Mesothelial cell of epicardium (in vitro differentiated cells): ENCODE data around the gene FSIP1. TPM values are rescaled to one million over a fixed set of nuclear protein-coding genes. Genes with fewer than 3 reads are reported as not detected.

ENCODE experiments used
- DNase-seq, 2 experiments: peaks; one replicate each; pipeline ENCODE4 v3.0.0; 2021; ENCODE audit warnings: low spot score in 2 of 2; ENCODE audit not compliant: unreplicated experiment in 2 of 2
- H3K27ac Mint-ChIP-seq: 2 replicates; pipeline ENCODE4 v1.8.0; 2021; ENCODE audit warnings: mixed read lengths
- H3K27me3 Mint-ChIP-seq: 2 replicates; pipeline ENCODE4 v1.8.0; 2021; ENCODE audit warnings: low read depth, mixed read lengths
- H3K36me3 Mint-ChIP-seq: 2 replicates; pipeline ENCODE4 v1.8.0; 2021; ENCODE audit warnings: mixed read lengths
- H3K4me1 Mint-ChIP-seq: 2 replicates; pipeline ENCODE4 v1.8.0; 2021; ENCODE audit warnings: mixed read lengths
- H3K4me3 Mint-ChIP-seq: 2 replicates; pipeline ENCODE4 v1.8.0; 2021; ENCODE audit warnings: mild to moderate bottlenecking, moderate library complexity, mixed read lengths
- H3K9me3 Mint-ChIP-seq: 2 replicates; pipeline ENCODE4 v1.8.0; 2021; ENCODE audit warnings: mixed read lengths
- total RNA-seq: library from RNA; stranded (reverse); gene quantifications from 3 replicates; pipeline ENCODE4 v1.2.1, GENCODE V29; 2021
- TF ChIP-seq, protein P1 (sequence below): fragments of 200-600 bp; sonication (generic); IDR thresholded peaks from one replicate; pipeline ENCODE4 v1.5.0; 2021; ENCODE audit warnings: antibody characterized with exemption; ENCODE audit not compliant: unreplicated experiment

The FSIP1 gene
- total RNA-seq, 1 donor from 2014 or later: 0.74 TPM

GRCh38 chr15:39793923-39794322 is 11.3 kb upstream of the FSIP1 start:
- Mint-ChIP-seq H3K9me3 (no peaks in the 10 kb centered on the region), H3K27me3 (no peaks in the 10 kb centered on the region), H3K4me3 (no peak overlapping the region), H3K4me1 (peaks cover 27% of the 10 kb centered on the region), H3K27ac (no peak overlapping the region), H3K36me3 (no peaks in the 10 kb centered on the region)
- no peak for DNase-seq
- TF ChIP-seq, protein P1, sequence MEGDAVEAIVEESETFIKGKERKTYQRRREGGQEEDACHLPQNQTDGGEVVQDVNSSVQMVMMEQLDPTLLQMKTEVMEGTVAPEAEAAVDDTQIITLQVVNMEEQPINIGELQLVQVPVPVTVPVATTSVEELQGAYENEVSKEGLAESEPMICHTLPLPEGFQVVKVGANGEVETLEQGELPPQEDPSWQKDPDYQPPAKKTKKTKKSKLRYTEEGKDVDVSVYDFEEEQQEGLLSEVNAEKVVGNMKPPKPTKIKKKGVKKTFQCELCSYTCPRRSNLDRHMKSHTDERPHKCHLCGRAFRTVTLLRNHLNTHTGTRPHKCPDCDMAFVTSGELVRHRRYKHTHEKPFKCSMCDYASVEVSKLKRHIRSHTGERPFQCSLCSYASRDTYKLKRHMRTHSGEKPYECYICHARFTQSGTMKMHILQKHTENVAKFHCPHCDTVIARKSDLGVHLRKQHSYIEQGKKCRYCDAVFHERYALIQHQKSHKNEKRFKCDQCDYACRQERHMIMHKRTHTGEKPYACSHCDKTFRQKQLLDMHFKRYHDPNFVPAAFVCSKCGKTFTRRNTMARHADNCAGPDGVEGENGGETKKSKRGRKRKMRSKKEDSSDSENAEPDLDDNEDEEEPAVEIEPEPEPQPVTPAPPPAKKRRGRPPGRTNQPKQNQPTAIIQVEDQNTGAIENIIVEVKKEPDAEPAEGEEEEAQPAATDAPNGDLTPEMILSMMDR: no peak

DNA sequence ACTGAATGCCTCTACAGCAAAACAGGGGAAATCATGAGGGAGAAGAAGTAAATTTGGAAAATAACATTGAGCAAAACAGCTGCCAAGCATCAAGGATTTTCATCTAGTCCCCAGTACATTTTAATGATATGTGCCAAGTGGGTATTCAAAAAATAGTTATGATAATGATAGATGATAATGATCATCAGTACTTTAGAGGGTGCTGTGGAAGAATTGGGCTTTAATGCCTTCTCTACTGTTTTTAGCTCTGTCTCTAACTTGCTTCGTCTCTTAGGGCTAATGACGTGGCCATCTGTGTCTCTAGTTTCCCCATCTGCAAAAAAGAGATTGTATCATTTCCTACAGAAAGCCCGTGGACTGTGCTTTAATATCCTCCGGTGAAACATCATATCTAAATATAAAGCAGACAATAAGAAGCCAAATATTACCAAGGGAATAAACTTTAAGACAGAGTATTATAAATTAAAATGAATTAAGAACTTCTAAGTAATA is 10.2 kb upstream of the FSIP1 start:
- H3K27me3 Mint-ChIP-seq: no peaks in the 10 kb centered on the region
- DNase-seq: no peak

DNA sequence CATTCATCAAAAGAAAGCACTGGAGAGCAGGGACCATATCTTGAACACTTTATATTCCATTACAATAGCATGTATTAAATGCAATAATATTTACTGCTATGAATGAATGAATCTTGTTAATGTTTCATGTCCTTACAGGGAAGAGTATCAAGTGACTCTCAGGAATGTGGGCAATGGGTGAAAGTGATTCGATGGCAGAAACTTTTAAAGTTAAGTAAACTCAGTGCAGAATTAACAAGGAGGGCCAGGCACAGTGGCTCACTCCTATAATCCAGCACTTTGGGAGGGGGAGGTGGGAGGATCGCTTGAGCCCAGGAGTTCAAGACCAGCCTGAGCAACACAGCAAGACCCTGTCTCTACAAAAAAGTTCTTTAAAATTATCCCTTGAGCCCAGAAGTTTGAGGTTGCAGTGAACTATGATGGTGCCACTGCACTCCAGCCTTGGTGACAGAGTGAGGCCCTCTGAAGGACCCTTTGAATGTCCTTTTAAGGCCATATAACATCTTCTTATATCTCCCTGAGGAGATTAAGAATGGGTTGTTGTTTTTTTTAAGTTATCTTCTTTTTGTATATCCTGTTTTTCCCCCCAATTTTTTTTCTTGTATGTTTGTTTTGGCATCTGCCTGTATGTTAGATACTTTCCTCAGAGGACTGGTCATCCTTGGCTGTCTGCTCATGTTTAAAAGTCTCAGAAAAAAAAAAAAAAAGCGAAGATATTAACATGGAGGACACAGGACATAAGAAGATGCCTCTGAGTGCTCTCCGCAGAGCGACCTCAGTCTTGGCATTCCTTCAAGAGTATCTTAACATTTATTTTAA is 9.6 kb upstream of the FSIP1 start:
- DNase-seq: no peak
- Mint-ChIP-seq H3K4me3 (no peak overlapping the region), H3K36me3 (no peaks in the 10 kb centered on the region), H3K27me3 (no peaks in the 10 kb centered on the region), H3K9me3 (no peaks in the 10 kb centered on the region), H3K27ac (no peak overlapping the region), H3K4me1 (peaks cover 33% of the 10 kb centered on the region)
- TF ChIP-seq, protein P1: no peak

More for the DNA sequence above, 10.2 kb upstream of the FSIP1 start:
- Mint-ChIP-seq H3K27ac (no peak overlapping the region), H3K4me3 (no peak overlapping the region), H3K36me3 (no peaks in the 10 kb centered on the region), H3K4me1 (peaks cover 31% of the 10 kb centered on the region), H3K9me3 (no peaks in the 10 kb centered on the region)
- TF ChIP-seq, protein P1: no peak

GRCh38 chr15:39789736-39790135 is 7.1 kb upstream of the FSIP1 start:
- TF ChIP-seq, protein P1: no peak
- Mint-ChIP-seq H3K9me3 (no peaks in the 10 kb centered on the region), H3K27ac (no peak overlapping the region), H3K36me3 (no peaks in the 10 kb centered on the region), H3K27me3 (no peaks in the 10 kb centered on the region), H3K4me3 (no peak overlapping the region), H3K4me1 (peaks cover 34% of the 10 kb centered on the region)
- DNase-seq: no peak

DNA sequence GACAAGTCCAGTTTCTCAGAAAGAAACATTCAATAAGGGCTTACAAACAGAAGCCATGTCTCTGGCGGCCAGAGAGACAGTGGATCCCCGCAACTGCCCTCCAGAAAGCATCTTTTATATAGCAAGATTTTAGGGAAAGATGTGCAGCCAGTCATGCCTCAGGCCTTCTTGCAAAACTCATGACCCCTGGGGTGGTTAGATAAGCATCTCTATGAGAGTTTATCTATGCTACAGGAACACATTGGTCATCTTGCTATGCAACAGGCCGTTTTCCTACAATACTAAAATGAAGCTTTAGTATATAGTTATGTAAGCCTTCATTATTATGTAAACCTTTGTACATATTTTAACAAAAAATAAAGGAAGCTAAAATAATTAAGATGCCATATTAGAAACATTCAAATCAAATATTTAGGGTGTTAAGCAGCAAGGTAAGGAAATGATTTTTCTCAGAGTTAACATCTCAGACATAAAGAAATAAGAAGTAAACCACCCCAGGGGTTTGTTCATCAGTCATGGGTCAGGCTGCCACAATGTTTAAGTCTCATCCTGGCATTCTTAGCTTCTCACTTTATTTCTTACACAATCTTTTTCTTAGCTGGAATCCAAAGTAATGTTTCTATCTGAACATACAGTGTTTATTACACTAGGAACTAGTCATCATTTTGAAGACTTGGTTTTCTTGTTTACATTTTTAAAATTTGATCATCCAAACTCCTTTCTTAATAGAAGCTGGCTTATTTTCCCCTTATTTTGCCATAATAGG is 6.3 kb upstream of the FSIP1 start:
- no peak overlapping the region for H3K27ac Mint-ChIP-seq
- H3K36me3 Mint-ChIP-seq: no peaks in the 10 kb centered on the region
- DNase-seq: no peak
- peaks cover 35% of the 10 kb centered on the region for H3K4me1 Mint-ChIP-seq
- H3K4me3 Mint-ChIP-seq: no peak overlapping the region
- TF ChIP-seq, protein P1: no peak
- no peaks in the 10 kb centered on the region for H3K27me3 Mint-ChIP-seq
- no peaks in the 10 kb centered on the region for H3K9me3 Mint-ChIP-seq
